ENCODE data around the gene ZNF688.

DNA sequence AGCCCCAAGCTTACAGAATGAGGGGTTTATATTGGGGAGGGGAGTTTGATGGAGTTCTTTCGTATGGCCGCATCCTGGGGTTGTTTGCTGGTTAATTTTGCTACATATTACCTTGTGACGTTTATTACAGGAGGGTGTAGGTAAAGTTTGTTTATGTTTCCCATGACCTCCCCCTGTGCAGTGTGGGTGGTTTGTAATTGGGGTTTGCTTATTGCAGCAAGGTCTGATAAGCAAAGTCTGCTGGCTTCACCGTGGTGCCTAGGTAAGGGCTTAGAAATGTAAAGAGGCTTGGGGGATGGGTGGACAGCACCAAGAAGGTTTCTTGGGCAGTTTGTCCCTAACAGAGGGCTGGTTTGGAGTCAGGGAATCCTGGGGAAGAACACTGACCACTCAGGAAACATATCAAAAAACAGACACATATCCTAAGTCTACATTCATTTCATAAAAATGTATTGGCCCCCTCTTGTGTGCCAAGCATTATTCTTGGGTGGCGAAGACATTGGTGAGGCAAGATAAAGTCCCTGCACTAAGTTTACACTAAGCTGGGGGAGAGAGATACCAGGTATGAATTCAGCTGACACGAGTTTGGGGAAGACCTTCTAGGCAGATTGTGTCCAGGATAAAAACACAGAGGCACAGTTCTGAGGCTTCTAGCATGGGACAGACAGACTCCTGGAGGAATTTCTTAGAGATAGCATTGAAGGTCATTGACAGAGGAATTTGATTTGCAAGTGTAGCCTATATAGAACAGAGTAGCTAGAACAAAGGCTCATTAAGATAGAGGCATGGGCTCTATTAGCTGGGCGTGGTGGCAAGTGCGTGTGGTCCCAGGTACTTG, 22.9 kb downstream of the ZNF688 start:
- TF ChIP-seq, protein P1, sequence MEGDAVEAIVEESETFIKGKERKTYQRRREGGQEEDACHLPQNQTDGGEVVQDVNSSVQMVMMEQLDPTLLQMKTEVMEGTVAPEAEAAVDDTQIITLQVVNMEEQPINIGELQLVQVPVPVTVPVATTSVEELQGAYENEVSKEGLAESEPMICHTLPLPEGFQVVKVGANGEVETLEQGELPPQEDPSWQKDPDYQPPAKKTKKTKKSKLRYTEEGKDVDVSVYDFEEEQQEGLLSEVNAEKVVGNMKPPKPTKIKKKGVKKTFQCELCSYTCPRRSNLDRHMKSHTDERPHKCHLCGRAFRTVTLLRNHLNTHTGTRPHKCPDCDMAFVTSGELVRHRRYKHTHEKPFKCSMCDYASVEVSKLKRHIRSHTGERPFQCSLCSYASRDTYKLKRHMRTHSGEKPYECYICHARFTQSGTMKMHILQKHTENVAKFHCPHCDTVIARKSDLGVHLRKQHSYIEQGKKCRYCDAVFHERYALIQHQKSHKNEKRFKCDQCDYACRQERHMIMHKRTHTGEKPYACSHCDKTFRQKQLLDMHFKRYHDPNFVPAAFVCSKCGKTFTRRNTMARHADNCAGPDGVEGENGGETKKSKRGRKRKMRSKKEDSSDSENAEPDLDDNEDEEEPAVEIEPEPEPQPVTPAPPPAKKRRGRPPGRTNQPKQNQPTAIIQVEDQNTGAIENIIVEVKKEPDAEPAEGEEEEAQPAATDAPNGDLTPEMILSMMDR (IDR thresholded peaks at IDR 0.05): no peak
- TF ChIP-seq EP300 (IDR thresholded peaks at IDR 0.05) (no peak), POLR2A (IDR thresholded peaks at IDR 0.05) (no peak), POLR2AphosphoS5 (IDR thresholded peaks at IDR 0.05) (no peak)
